Pancreas (tissue), 8 donors: ENCODE results near the gene MBD3L4. TPM values are rescaled to one million over a fixed set of nuclear protein-coding genes. Genes with fewer than 3 reads are reported as not detected.

Experiments
- polyA plus RNA-seq, 2 donors: library from polyadenylated mRNA; stranded (reverse); fragments of 200-250 nt; gene quantifications; one replicate each; pipeline ENCODE4 v1.2.3, GENCODE V29; 2013
- total RNA-seq, 6 donors: library from RNA; stranded (reverse); fragmentation: NEBNext Ultra II Directional in 4 of 6; extraction: Animal tissue kit (Norgen Biotek cat#: 25700) in 4 of 6; gene quantifications; one replicate each; pipeline versions ENCODE4 v1.2.1 to v1.2.4, GENCODE V29; 2021 to 2023
- donor health status: healthy with polysubstance abuse.
- donor health status: DM: no; HTN: no; CAD: no; lungs with moderate emphysema.
- donor health status: DM: no; HTN: no; CAD: no.
- donor health status: Bipolar disorder and iron deficiency.
- donor health status: DM: yes; HTN: yes; CAD: no.
- donor health status: DM: no; HTN: no; CAD: no.
- donor health status: DM: no; HTN: no; CAD: no.
- donor health status: DM: yes; HTN: yes; CAD: no.

Gene MBD3L4
- total and polyA plus RNA-seq, 8 donors = not detected

Other genes with a start within 250 kb of the MBD3L4 start
- gene ADGRE1, start 152.6 kb downstream of the MBD3L4 start, total RNA-seq = under 1 TPM in 4 of 6 donors, not detected in 2; 0.14 to 0.73 (median 0.39) TPM
- under 1 TPM in 1 of 2 donors, not detected in 1; 0.07 TPM for gene ADGRE1, start 152.6 kb downstream of the MBD3L4 start, polyA plus RNA-seq
- gene MBD3L2B, start 18.7 kb downstream of the MBD3L4 start, total RNA-seq = not detected
- not detected for gene MBD3L2B, start 18.7 kb downstream of the MBD3L4 start, polyA plus RNA-seq
- gene MBD3L5, start 9.6 kb downstream of the MBD3L4 start, total RNA-seq = not detected
- gene MBD3L5, start 9.6 kb downstream of the MBD3L4 start, polyA plus RNA-seq = not detected
- gene MBD3L2, start 9.1 kb upstream of the MBD3L4 start, total RNA-seq = not detected
- not detected for gene MBD3L2, start 9.1 kb upstream of the MBD3L4 start, polyA plus RNA-seq
- not detected for gene MBD3L3, start 18.5 kb upstream of the MBD3L4 start, total RNA-seq
- gene MBD3L3, start 18.5 kb upstream of the MBD3L4 start, polyA plus RNA-seq = not detected
- 1 to 10 TPM; 3.0 to 6.6 (median 4.6) TPM for gene ZNF557, start 29.5 kb upstream of the MBD3L4 start, total RNA-seq
- gene ZNF557, start 29.5 kb upstream of the MBD3L4 start, polyA plus RNA-seq = 1 to 10 TPM; 1.7 to 2.6 TPM